Fibroblast of lung (primary cell): ENCODE data around the gene ARFGEF2. TPM values are rescaled to one million over a fixed set of nuclear protein-coding genes. Genes with fewer than 3 reads are reported as not detected.
"Not testable (repeated sequence)": the region's sequence is repeated elsewhere in the genome, so short reads cannot be mapped to it uniquely, and the experiment has no call there.

Experiments used
- DNase-seq, 2 donors: peaks; one replicate each; pipeline versions ENCODE4 v3.0.0 to v3.0.0-alpha.2; 2010; ENCODE audit warnings: low read depth in 2 of 2
- H2AFZ ChIP-seq: 2 replicates; pipeline ENCODE4 v1.5.1; 2012; ENCODE audit warnings: low read length, control low read depth, inconsistent platforms
- H3K27ac ChIP-seq: 2 replicates; pipeline ENCODE4 v1.5.1; 2011; ENCODE audit warnings: low read length, control low read depth; ENCODE audit not compliant: insufficient read depth
- H3K27me3 ChIP-seq: 2 replicates; pipeline ENCODE4 v1.5.1; 2011; ENCODE audit warnings: mild to moderate bottlenecking, low read length; ENCODE audit not compliant: control insufficient read depth, insufficient read depth
- H3K36me3 ChIP-seq: 2 replicates; pipeline ENCODE4 v1.5.1; 2011; ENCODE audit warnings: low read length; ENCODE audit not compliant: control insufficient read depth, insufficient read depth
- H3K4me1 ChIP-seq: 2 replicates; pipeline ENCODE4 v1.5.1; 2011; ENCODE audit warnings: low read length; ENCODE audit not compliant: control insufficient read depth, insufficient read depth; ENCODE audit errors: extremely low read depth
- H3K4me2 ChIP-seq: 2 replicates; pipeline ENCODE4 v1.5.1; 2011; ENCODE audit warnings: low read length, control low read depth; ENCODE audit not compliant: insufficient read depth; ENCODE audit errors: extremely low read depth
- H3K4me3 ChIP-seq, 4 experiments: fragments of 200-600 bp in 1 of 4; sonication (generic) in 1 of 4; replicated peaks in 1 of 4; 2 replicates each; pipeline ENCODE4 v1.5.1; 2011 to 2016; ENCODE audit warnings: low read length in 4 of 4, low read depth in 3 of 4, mild to moderate bottlenecking in 3 of 4, control low read depth in 2 of 4, inconsistent platforms in 1 of 4, mixed read lengths in 1 of 4; ENCODE audit not compliant: insufficient read depth in 1 of 4; ENCODE audit errors: control extremely low read depth in 1 of 4
- H3K79me2 ChIP-seq: 2 replicates; pipeline ENCODE4 v1.5.1; 2012; ENCODE audit warnings: mild to moderate bottlenecking, low read length, inconsistent platforms; ENCODE audit not compliant: control insufficient read depth, insufficient read depth
- H3K9ac ChIP-seq: 2 replicates; pipeline ENCODE4 v1.5.1; 2011; ENCODE audit warnings: mild to moderate bottlenecking, low read length, control low read depth; ENCODE audit not compliant: insufficient read depth
- H3K9me3 ChIP-seq: 2 replicates; pipeline ENCODE4 v1.5.1; 2012; ENCODE audit warnings: low read depth, low read length; ENCODE audit not compliant: control insufficient read depth, insufficient read depth
- H4K20me1 ChIP-seq: 2 replicates; pipeline ENCODE4 v1.5.1; 2011; ENCODE audit warnings: low read length; ENCODE audit not compliant: control insufficient read depth, insufficient read depth; ENCODE audit errors: extremely low read depth
- EZH2 ChIP-seq: IDR thresholded peaks from 2 replicates; pipeline ENCODE4 v1.5.1; 2012; ENCODE audit warnings: low read length, control low read depth, mild to moderate bottlenecking; ENCODE audit errors: missing control alignments
- polyA plus RNA-seq, 2 donors: library from polyadenylated mRNA; depleted of rRNA in 1 of 2; stranded (reverse) in 1 of 2; unstranded in 1 of 2; fragments of >200 nt; gene quantifications; 2 replicates each; pipeline ENCODE4 v1.2.1, GENCODE V29; 2011 to 2012; ENCODE audit warnings: missing spikeins in 1 of 2
- total RNA-seq: library from RNA; depleted of rRNA; stranded (reverse); fragments of >200 nt; gene quantifications from 2 replicates; pipeline ENCODE4 v1.2.1, GENCODE V29; 2014
- TF ChIP-seq, protein P1 (sequence below), 2 donors: IDR thresholded peaks in 1 of 2; conservative IDR thresholded peaks in 1 of 2; 1 replicate in 1 of 2; 2 replicates in 1 of 2; pipeline ENCODE4 v1.5.1; 2011 to 2012; ENCODE audit warnings: low read length in 2 of 2, control low read depth in 1 of 2, inconsistent platforms in 1 of 2, low read depth in 1 of 2, mild to moderate bottlenecking in 1 of 2

The ARFGEF2 gene
- total and polyA plus RNA-seq, 2 donors (not counting 1 experiment from before 2014, with no cell fraction given) = 17.3 to 42.8 TPM

GRCh38 chr20:49024220-49024619, 102.7 kb downstream of the ARFGEF2 start:
- no peaks in the 10 kb centered on the region for H3K79me2 ChIP-seq
- H2AFZ ChIP-seq = no peak overlapping the region
- no peaks in the 10 kb centered on the region for H3K9me3 ChIP-seq
- DNase-seq = no peak
- no peak overlapping the region for H3K4me3 ChIP-seq
- H4K20me1 ChIP-seq = no peaks in the 10 kb centered on the region
- H3K9ac ChIP-seq = no peak overlapping the region
- H3K36me3 ChIP-seq = peaks cover 7% of the 10 kb centered on the region
- no peak overlapping the region for H3K27ac ChIP-seq
- H3K4me2 ChIP-seq = no peak overlapping the region
- no peaks in the 10 kb centered on the region for H3K27me3 ChIP-seq
- no peaks in the 10 kb centered on the region for H3K4me1 ChIP-seq
- no peak for TF ChIP-seq EZH2
- TF ChIP-seq, protein P1, sequence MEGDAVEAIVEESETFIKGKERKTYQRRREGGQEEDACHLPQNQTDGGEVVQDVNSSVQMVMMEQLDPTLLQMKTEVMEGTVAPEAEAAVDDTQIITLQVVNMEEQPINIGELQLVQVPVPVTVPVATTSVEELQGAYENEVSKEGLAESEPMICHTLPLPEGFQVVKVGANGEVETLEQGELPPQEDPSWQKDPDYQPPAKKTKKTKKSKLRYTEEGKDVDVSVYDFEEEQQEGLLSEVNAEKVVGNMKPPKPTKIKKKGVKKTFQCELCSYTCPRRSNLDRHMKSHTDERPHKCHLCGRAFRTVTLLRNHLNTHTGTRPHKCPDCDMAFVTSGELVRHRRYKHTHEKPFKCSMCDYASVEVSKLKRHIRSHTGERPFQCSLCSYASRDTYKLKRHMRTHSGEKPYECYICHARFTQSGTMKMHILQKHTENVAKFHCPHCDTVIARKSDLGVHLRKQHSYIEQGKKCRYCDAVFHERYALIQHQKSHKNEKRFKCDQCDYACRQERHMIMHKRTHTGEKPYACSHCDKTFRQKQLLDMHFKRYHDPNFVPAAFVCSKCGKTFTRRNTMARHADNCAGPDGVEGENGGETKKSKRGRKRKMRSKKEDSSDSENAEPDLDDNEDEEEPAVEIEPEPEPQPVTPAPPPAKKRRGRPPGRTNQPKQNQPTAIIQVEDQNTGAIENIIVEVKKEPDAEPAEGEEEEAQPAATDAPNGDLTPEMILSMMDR (conservative IDR thresholded peaks at IDR 0.05 in 1 of 2, IDR thresholded peaks at IDR 0.05 in 1 of 2; ENCODE audit: low read depth in 1 of 2, low read length in 2 of 2) = no peak

DNA sequence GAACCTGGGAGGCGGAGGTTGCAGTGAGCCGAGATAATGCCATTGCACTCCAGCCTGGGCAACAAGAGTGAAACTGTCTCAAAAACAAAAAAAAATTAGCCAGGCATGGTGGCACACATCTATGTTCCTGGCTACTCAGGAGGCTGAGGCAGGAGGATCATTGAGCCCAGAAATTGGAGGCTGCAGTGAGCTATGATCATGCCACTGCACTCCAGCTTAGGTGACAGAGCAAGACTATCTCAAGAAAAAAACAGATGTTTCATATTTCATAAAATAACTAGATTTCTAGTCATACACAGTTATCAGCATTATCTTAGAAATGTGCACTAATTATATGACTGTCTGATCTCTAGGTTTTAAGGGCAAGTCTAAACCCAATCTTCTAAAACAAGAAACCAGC, 106.7 kb downstream of the ARFGEF2 start:
- not testable (repeated sequence) for H3K27me3 ChIP-seq, H3K9ac ChIP-seq, H3K4me3 ChIP-seq, H2AFZ ChIP-seq, H3K9me3 ChIP-seq, H3K27ac ChIP-seq, H3K36me3 ChIP-seq, H4K20me1 ChIP-seq, DNase-seq, H3K4me2 ChIP-seq, H3K4me1 ChIP-seq, H3K79me2 ChIP-seq

DNA sequence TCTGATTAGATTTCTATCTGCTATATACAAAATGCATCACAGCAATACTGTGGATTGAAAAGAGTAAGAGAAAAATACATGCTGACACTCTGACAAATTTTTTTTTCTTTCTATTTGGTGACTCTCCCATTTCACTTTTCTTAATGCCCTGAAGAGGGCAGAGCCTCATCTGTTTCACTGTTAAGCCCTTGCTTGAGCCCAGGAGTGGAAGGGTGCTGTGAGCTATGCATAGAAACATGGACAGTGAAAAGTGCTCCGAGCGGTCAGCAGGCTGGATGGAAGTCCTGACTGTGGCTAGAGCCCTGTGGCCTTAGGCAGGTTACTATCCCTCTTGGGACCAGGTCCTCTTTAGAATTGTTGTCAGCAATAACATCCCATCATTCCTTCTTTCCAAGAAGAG, 107.2 kb downstream of the ARFGEF2 start:
- no peak overlapping the region for H3K4me3 ChIP-seq
- H3K36me3 ChIP-seq = peaks cover 3% of the 10 kb centered on the region
- no peak overlapping the region for H3K27ac ChIP-seq
- H2AFZ ChIP-seq = no peak overlapping the region
- no peaks in the 10 kb centered on the region for H4K20me1 ChIP-seq
- H3K27me3 ChIP-seq = no peaks in the 10 kb centered on the region
- TF ChIP-seq, protein P1 (conservative IDR thresholded peaks at IDR 0.05 in 1 of 2, IDR thresholded peaks at IDR 0.05 in 1 of 2; ENCODE audit: low read depth in 1 of 2, low read length in 2 of 2) = peak; percentile 34 to 43
- no peak for TF ChIP-seq EZH2
- no peaks in the 10 kb centered on the region for H3K4me1 ChIP-seq
- no peak overlapping the region for H3K4me2 ChIP-seq
- no peak overlapping the region for H3K9ac ChIP-seq
- no peaks in the 10 kb centered on the region for H3K79me2 ChIP-seq
- DNase-seq = peak; percentile 11 to 33
- H3K9me3 ChIP-seq = no peaks in the 10 kb centered on the region
